Transverse colon (tissue), 4 donors: ENCODE results near the gene RABEP1. TPM values are rescaled to one million over a fixed set of nuclear protein-coding genes. Genes with fewer than 3 reads are reported as not detected.

Experiments used
- DNase-seq: peaks from one replicate; pipeline ENCODE4 v3.0.0-alpha.2; 2019
- H3K27ac ChIP-seq, 4 donors: fragments of 200-600 bp; sonication (generic); 2 replicates each; pipeline ENCODE4 v1.5.1; 2016 to 2018; ENCODE audit warnings: inconsistent platforms in 4 of 4
- H3K27me3 ChIP-seq: fragments of 200-600 bp; sonication (generic); 2 replicates; pipeline ENCODE4 v1.5.1; 2017; ENCODE audit warnings: inconsistent platforms
- H3K36me3 ChIP-seq, 4 donors: fragments of 200-600 bp; sonication (generic); 2 replicates each; pipeline ENCODE4 v1.5.1; 2017 to 2019; ENCODE audit warnings: inconsistent platforms in 4 of 4
- H3K4me1 ChIP-seq, 4 donors: fragments of 200-600 bp; sonication (generic); 2 replicates each; pipeline ENCODE4 v1.5.1; 2017 to 2020; ENCODE audit warnings: inconsistent platforms in 4 of 4
- H3K4me3 ChIP-seq, 4 donors: fragments of 200-600 bp; sonication (generic); 1 replicate in 1 of 4; 2 replicates in 3 of 4; pipeline versions ENCODE4 v1.5.1 to v1.6.1; 2017 to 2019; ENCODE audit warnings: inconsistent platforms in 4 of 4
- H3K9me3 ChIP-seq, 2 donors: fragments of 200-600 bp; sonication (generic); 2 replicates each; pipeline ENCODE4 v1.5.1; 2017 to 2019; ENCODE audit warnings: inconsistent platforms in 2 of 2
- EP300 ChIP-seq: sonication (generic); formaldehyde crosslinking; IDR thresholded peaks from one replicate; pipeline ENCODE4 v1.6.1; 2017; ENCODE audit warnings: antibody characterized with exemption, low read depth
- POLR2A ChIP-seq: fragments of 450-650 bp; IDR thresholded peaks from one replicate; pipeline ENCODE4 v1.6.1; 2016; ENCODE audit warnings: antibody characterized with exemption, mild to moderate bottlenecking, moderate library complexity
- POLR2AphosphoS5 ChIP-seq, 3 donors: sonication (generic); formaldehyde crosslinking; IDR thresholded peaks; one replicate each; pipeline ENCODE4 v1.6.1; 2016; ENCODE audit warnings: antibody characterized with exemption in 3 of 3
- WGBS, 2 donors: methylation state at CpG; one replicate each; pipeline ENCODE4 v1.1.5; 2018; ENCODE audit warnings: low coverage in 1 of 2; 5-methylcytosine and 5-hydroxymethylcytosine counted together
- in situ Hi-C, 4 donors: fragments of 200-750 bp; cut with MboI; loops; one replicate each; pipeline versions ENCODE4 v1.15.0 to v1.15.1; 2017; ENCODE audit warnings: low sequenced_read_pairs in 3 of 4, low pct_ligation_motif_present in 1 of 4, low pct_unique_long_range_greater_than_20kb in 1 of 4
- intact Hi-C: fragments of 100-400 bp; cut with DNase I; formaldehyde crosslinking; loops from one replicate; pipeline ENCODE4 v1.15.1; 2023; ENCODE audit warnings: low total_unique reads
- total RNA-seq, 4 donors: library from RNA; depleted of rRNA; stranded (reverse); fragments of >200 nt; gene quantifications; one replicate each; pipeline ENCODE4 v1.1.0, GENCODE V29; 2016
- TF ChIP-seq, protein P1 (sequence below), 5 experiments: fragments of 200-600 bp in 3 of 5; fragments of 450-650 bp in 2 of 5; sonication (generic) in 3 of 5; IDR thresholded peaks; 1 replicate in 2 of 5; 2 replicates in 3 of 5; pipeline ENCODE4 v1.5.1; 2016 to 2017; ENCODE audit warnings: antibody characterized with exemption in 5 of 5, inconsistent platforms in 3 of 5, mild to moderate bottlenecking in 2 of 5, moderate library complexity in 1 of 5

The RABEP1 gene
- total RNA-seq, 4 donors from 2014 or later = 23.6 to 43.8 (median 36.0) TPM

DNA sequence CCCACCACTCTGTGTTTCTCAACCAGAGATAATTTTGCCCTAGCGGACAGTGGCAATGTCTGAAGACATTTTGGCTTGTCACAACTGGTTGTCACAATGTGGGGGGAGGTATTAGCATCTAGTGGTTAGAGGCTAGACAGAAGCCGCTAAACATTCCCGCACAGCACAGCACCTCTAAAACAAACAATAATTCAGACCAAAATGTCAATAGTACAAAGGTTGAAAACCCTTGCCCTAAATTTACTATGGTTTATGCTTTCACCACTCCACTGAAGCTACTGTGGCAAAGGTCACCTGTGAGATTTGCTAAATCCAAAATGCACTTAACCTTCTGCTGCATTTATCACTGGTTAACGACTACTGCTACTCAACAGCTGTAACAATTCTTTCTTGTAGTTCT, 123.3 kb downstream of the RABEP1 start:
- in situ Hi-C loops (no loop called here), intact Hi-C loops (no loop called here)
- TF ChIP-seq POLR2AphosphoS5 (IDR thresholded peaks at IDR 0.05) = no peak
- TF ChIP-seq, protein P1, sequence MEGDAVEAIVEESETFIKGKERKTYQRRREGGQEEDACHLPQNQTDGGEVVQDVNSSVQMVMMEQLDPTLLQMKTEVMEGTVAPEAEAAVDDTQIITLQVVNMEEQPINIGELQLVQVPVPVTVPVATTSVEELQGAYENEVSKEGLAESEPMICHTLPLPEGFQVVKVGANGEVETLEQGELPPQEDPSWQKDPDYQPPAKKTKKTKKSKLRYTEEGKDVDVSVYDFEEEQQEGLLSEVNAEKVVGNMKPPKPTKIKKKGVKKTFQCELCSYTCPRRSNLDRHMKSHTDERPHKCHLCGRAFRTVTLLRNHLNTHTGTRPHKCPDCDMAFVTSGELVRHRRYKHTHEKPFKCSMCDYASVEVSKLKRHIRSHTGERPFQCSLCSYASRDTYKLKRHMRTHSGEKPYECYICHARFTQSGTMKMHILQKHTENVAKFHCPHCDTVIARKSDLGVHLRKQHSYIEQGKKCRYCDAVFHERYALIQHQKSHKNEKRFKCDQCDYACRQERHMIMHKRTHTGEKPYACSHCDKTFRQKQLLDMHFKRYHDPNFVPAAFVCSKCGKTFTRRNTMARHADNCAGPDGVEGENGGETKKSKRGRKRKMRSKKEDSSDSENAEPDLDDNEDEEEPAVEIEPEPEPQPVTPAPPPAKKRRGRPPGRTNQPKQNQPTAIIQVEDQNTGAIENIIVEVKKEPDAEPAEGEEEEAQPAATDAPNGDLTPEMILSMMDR (IDR thresholded peaks at IDR 0.05) = no peak
- TF ChIP-seq POLR2A = no peak
- TF ChIP-seq EP300 = no peak
- Histone ChIP-seq H3K27me3 (no peaks in the 10 kb centered on the region), H3K36me3 (peaks cover 0 to 49% (median 24%) of the 10 kb centered on the region in 4 donors), H3K9me3 (no peaks in the 10 kb centered on the region), H3K4me3 (no peak overlapping the region), H3K27ac (peak overlapping the region in 1 of 4 donors; percentile 28), H3K4me1 (peaks cover 0 to 10% (median 8%) of the 10 kb centered on the region in 4 donors)
- no peak for DNase-seq
- 56 to 78% methylated on average over 2 to 4 of the region's 4 CpGs for WGBS, 2 donors

- in situ Hi-C loops = no loop called here
- Histone ChIP-seq H3K27ac (no peak overlapping the region), H3K4me1 (peaks cover 0 to 10% (median 8%) of the 10 kb centered on the region in 4 donors), H3K27me3 (no peaks in the 10 kb centered on the region), H3K9me3 (no peaks in the 10 kb centered on the region), H3K36me3 (peaks cover 0 to 54% (median 22%) of the 10 kb centered on the region in 4 donors), H3K4me3 (no peak overlapping the region)
- no peak for DNase-seq
- TF ChIP-seq POLR2A = no peak
- TF ChIP-seq, protein P1 (IDR thresholded peaks at IDR 0.05) = no peak
- TF ChIP-seq EP300 = no peak
- TF ChIP-seq POLR2AphosphoS5 (IDR thresholded peaks at IDR 0.05) = no peak
- intact Hi-C loops = no loop called here
- 80 to 89% methylated on average over 3 to 5 of the region's 5 CpGs for WGBS, 2 donors
Measured at GRCh38 chr17:5408186-5408585, 126.1 kb downstream of the RABEP1 start.

DNA sequence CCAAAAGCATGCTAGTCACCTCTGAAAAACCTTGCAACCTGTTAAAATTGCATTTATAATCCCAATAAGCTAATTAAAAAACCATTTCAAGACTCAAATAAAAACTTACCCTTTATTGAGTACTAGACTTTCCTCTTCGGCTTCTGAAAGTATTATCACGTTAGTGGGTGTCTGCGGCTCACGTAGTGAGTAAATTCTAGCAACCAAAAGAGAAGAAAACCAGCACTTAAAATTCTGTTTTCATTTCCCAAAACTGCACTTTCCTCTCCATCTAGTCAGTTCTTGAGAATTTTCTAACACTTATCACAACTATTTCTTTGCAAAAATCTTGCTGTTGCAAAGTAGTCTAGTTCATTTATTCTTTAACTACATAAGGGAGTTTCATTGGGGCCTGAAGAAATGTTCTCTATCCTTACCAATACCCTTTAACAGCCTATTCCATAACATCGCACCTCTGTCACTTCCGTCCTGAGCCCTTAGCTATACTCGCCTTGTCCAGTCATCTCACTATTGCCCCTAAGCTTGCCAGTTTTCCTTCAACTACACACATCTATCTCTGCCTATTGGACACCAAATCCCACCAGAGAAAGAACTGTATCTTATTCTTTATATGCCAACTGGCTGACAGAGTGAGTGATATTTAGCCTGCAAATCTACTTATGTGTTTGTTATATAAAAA, 128.6 kb downstream of the RABEP1 start:
- intact Hi-C loops = no loop called here
- DNase-seq = no peak
- H3K36me3 ChIP-seq = peaks cover 0 to 47% (median 13%) of the 10 kb centered on the region in 4 donors

GRCh38 chr17:5413682-5414081, 131.6 kb downstream of the RABEP1 start:
- no peak for DNase-seq
- WGBS, 2 donors = 18 to 43% methylated on average over 4 of the region's 4 CpGs
- peaks cover 12 to 45% (median 28%) of the 10 kb centered on the region in 4 donors for H3K4me1 ChIP-seq
- H3K27me3 ChIP-seq = no peaks in the 10 kb centered on the region
- H3K9me3 ChIP-seq = no peaks in the 10 kb centered on the region
- intact Hi-C loops = no loop called here
- in situ Hi-C loops = no loop called here
- no peak overlapping the region for H3K4me3 ChIP-seq
- H3K27ac ChIP-seq = peak overlapping the region; percentile 38 to 52 (median 48)
- TF ChIP-seq, protein P1 (IDR thresholded peaks at IDR 0.05) = no peak
- TF ChIP-seq POLR2AphosphoS5 (IDR thresholded peaks at IDR 0.05) (peak in 1 of 3 donors; percentile 62), EP300 (no peak)
- peaks cover 0 to 28% (median 7%) of the 10 kb centered on the region in 4 donors for H3K36me3 ChIP-seq

More for the DNA sequence above, 128.6 kb downstream of the RABEP1 start:
- Histone ChIP-seq H3K9me3 (no peaks in the 10 kb centered on the region), H3K27me3 (no peaks in the 10 kb centered on the region), H3K27ac (no peak overlapping the region), H3K4me1 (peaks cover 0 to 26% (median 14%) of the 10 kb centered on the region in 4 donors), H3K4me3 (no peak overlapping the region)
- TF ChIP-seq EP300 (no peak), POLR2AphosphoS5 (IDR thresholded peaks at IDR 0.05) (no peak), POLR2A (no peak)
- TF ChIP-seq, protein P1 (IDR thresholded peaks at IDR 0.05) = no peak
- in situ Hi-C loops = no loop called here
- WGBS, 2 donors = 88 to 90% methylated on average over 7 of the region's 7 CpGs
